K562 (cell line): Measurements from ENCODE around the gene CBX3. TPM values are rescaled to one million over a fixed set of nuclear protein-coding genes. Genes with fewer than 3 reads are reported as not detected.

Experiments used
- ATAC-seq: fragments of 200-7000 bp; cut with Tn5 transposase; 3 replicates; pipeline ENCODE4 v1.9.1; 2020; ENCODE audit warnings: moderate library complexity
- BruUV-seq: library from RNA; stranded (reverse); fragments of 400-500 nt; replicated peaks from 2 replicates; lab custom pipeline; 2021; lab: Mats Ljungman, UMichigan
- CTCF ChIA-PET: fragments of 300-600 bp; formaldehyde crosslinking; extraction: SDS; loops from one replicate; lab custom pipeline; 2021; ENCODE audit warnings: low intra/inter-chr PET ratio; lab: Yijun Ruan, JAX
- POLR2A ChIA-PET: fragments of 300-600, 350-650 bp; sonication (Branson Sonifier 250); formaldehyde crosslinking; extraction: SDS; loops from one replicate; lab custom pipeline; 2021; ENCODE audit warnings: antibody characterized with exemption, inconsistent platforms; lab: Yijun Ruan, JAX
- DNase-seq, 4 experiments: peaks; one replicate each; pipeline versions ENCODE4 v3.0.0 to v3.0.0-alpha.2; 2011 to 2018; ENCODE audit warnings: low spot score in 3 of 4, mixed read lengths in 3 of 4; ENCODE audit errors: extremely low read depth in 1 of 4
- FAIRE-seq: peaks from 2 replicates; lab custom pipeline; 2011; peaks lifted over from hg19 to GRCh38; lab: Jason Lieb, UNC
- H2AFZ ChIP-seq: 2 replicates; pipeline ENCODE4 v1.6.0; 2011; ENCODE audit warnings: low read depth, low read length, control low read depth, inconsistent platforms
- H3K27ac ChIP-seq: fragments of 200-600 bp; 3 replicates; pipeline ENCODE4 v1.8.0; 2011; ENCODE audit warnings: low read depth, mild to moderate bottlenecking, control low read depth, inconsistent platforms, low read length, moderate library complexity, mixed read lengths; ENCODE audit errors: extremely low read depth
- H3K27me3 ChIP-seq, 2 experiments: fragments of 300-600 bp in 1 of 2; 2 replicates in 1 of 2; 3 replicates in 1 of 2; pipeline versions ENCODE4 v1.6.0 to v1.8.0; 2011; ENCODE audit warnings: inconsistent platforms in 2 of 2, low read length in 2 of 2, mild to moderate bottlenecking in 1 of 2, mixed read lengths in 1 of 2, moderate library complexity in 1 of 2; ENCODE audit not compliant: control insufficient read depth in 2 of 2, insufficient read depth in 2 of 2
- H3K36me3 ChIP-seq: fragments of 300-600 bp; 3 replicates; pipeline ENCODE4 v1.8.0; 2011; ENCODE audit warnings: mild to moderate bottlenecking, low read length, inconsistent platforms; ENCODE audit not compliant: control insufficient read depth, insufficient read depth
- H3K4me1 ChIP-seq, 2 experiments: fragments of 200-600 bp in 1 of 2; replicated peaks in 1 of 2; 2 replicates in 1 of 2; 3 replicates in 1 of 2; pipeline versions ENCODE4 v1.5.1 to v1.8.0; 2011; ENCODE audit warnings: inconsistent platforms in 2 of 2, low read length in 2 of 2, mild to moderate bottlenecking in 1 of 2, mixed read lengths in 1 of 2, moderate library complexity in 1 of 2; ENCODE audit not compliant: control insufficient read depth in 2 of 2, insufficient read depth in 2 of 2
- H3K4me2 ChIP-seq: 2 replicates; pipeline ENCODE4 v1.6.1; 2011; ENCODE audit warnings: low read length, control low read depth, inconsistent platforms, mixed read lengths; ENCODE audit not compliant: insufficient read depth
- H3K4me3 ChIP-seq: fragments of 200-600 bp; sonication (generic), shearing (Covaris generic); 2 replicates; pipeline ENCODE4 v1.5.1; 2016; ENCODE audit warnings: control low read depth, inconsistent platforms
- H3K79me2 ChIP-seq: fragments of 200-600 bp; 3 replicates; pipeline ENCODE4 v1.8.0; 2011; ENCODE audit warnings: low read length, inconsistent platforms; ENCODE audit not compliant: control insufficient read depth, insufficient read depth
- H3K9ac ChIP-seq, 2 experiments: 2 replicates each; pipeline versions ENCODE4 v1.6.0 to v1.6.1; 2011; ENCODE audit warnings: low read depth in 2 of 2, low read length in 2 of 2, control low read depth in 1 of 2, inconsistent platforms in 1 of 2, mild to moderate bottlenecking in 1 of 2, mixed read lengths in 1 of 2; ENCODE audit not compliant: insufficient read depth in 1 of 2
- H3K9me1 ChIP-seq: one replicate; pipeline ENCODE4 v1.6.0; 2011; ENCODE audit warnings: inconsistent platforms, mild to moderate bottlenecking, low read length, moderate library complexity; ENCODE audit not compliant: control insufficient read depth, insufficient read depth
- H3K9me3 ChIP-seq: replicated peaks from 2 replicates; pipeline ENCODE4 v1.5.1; 2011; ENCODE audit warnings: low read depth, low read length, inconsistent platforms; ENCODE audit not compliant: control insufficient read depth, insufficient read depth
- H4K20me1 ChIP-seq: replicated peaks from 2 replicates; pipeline ENCODE4 v1.6.1; 2011; ENCODE audit warnings: low read length, inconsistent platforms, mixed read lengths; ENCODE audit not compliant: control insufficient read depth, insufficient read depth
- ARID1B ChIP-seq: fragments of 450-650 bp; IDR thresholded peaks from 2 replicates; pipeline ENCODE4 v1.6.1; 2016; ENCODE audit warnings: antibody characterized with exemption, mild to moderate bottlenecking, inconsistent platforms
- CBX1 ChIP-seq: sonication (generic); IDR thresholded peaks from 2 replicates; pipeline ENCODE4 v1.6.1; 2016; ENCODE audit warnings: antibody characterized with exemption, low read depth, mild to moderate bottlenecking
- CHCHD3 ChIP-seq: fragments of 250-450 bp; sonication (Bioruptor Pico); IDR thresholded peaks from 2 replicates; pipeline ENCODE4 v2.1.2; 2022; ENCODE audit warnings: mild to moderate bottlenecking
- EWSR1 ChIP-seq: fragments of 450-650 bp; IDR thresholded peaks from 2 replicates; pipeline ENCODE4 v1.6.1; 2018; ENCODE audit warnings: borderline replicate concordance, mild to moderate bottlenecking, low read depth, moderate library complexity; ENCODE audit not compliant: partially characterized antibody
- ILF3 ChIP-seq: fragments of 450-650 bp; IDR thresholded peaks from 2 replicates; pipeline ENCODE4 v1.6.1; 2018; ENCODE audit warnings: antibody characterized with exemption, mild to moderate bottlenecking, moderate library complexity, borderline replicate concordance
- JUN ChIP-seq, 2 experiments: sonication (generic) in 1 of 2; formaldehyde crosslinking in 1 of 2; IDR thresholded peaks; 2 replicates each; pipeline versions ENCODE4 v1.6.1 to v1.8.0; 2012 to 2022; ENCODE audit warnings: borderline replicate concordance in 2 of 2, mild to moderate bottlenecking in 2 of 2, improper control_type of control experiment in 1 of 2, low read depth in 1 of 2, low read length in 1 of 2, missing genetic modification reagents in 1 of 2
- KHSRP ChIP-seq: fragments of 450-650 bp; IDR thresholded peaks from 2 replicates; pipeline ENCODE4 v1.6.1; 2017
- NFXL1 ChIP-seq: fragments of 450-650 bp; formaldehyde crosslinking; IDR thresholded peaks from 2 replicates; pipeline ENCODE4 v1.4.0; 2021; ENCODE audit warnings: mild to moderate bottlenecking
- POLR2A ChIP-seq: fragments of 450-650 bp; conservative IDR thresholded peaks from 2 replicates; pipeline ENCODE4 v1.6.1; 2016
- POLR2AphosphoS5 ChIP-seq: IDR thresholded peaks from 2 replicates; pipeline ENCODE4 v1.6.1; 2011; ENCODE audit warnings: mild to moderate bottlenecking, low read depth, low read length, moderate library complexity; ENCODE audit not compliant: control insufficient read depth, insufficient read depth
- POLR2G ChIP-seq: fragments of 200-400 bp; formaldehyde crosslinking; IDR thresholded peaks from 2 replicates; pipeline ENCODE4 v1.6.1; 2017; ENCODE audit warnings: low read depth, mild to moderate bottlenecking, antibody characterized with exemption, low read length, moderate library complexity
- RBFOX2 ChIP-seq: fragments of 200-400 bp; formaldehyde crosslinking; IDR thresholded peaks from 2 replicates; pipeline ENCODE4 v1.6.1; 2017; ENCODE audit warnings: low read depth, mild to moderate bottlenecking, low read length, moderate library complexity
- SMAD2 ChIP-seq: fragments of 150-350 bp; IDR thresholded peaks from 2 replicates; pipeline ENCODE4 v1.6.1; 2014; ENCODE audit warnings: low read depth, mild to moderate bottlenecking, low read length
- TAF1 ChIP-seq: IDR thresholded peaks from 2 replicates; pipeline ENCODE4 v1.6.1; 2011; ENCODE audit warnings: mild to moderate bottlenecking, low read length, moderate library complexity; ENCODE audit not compliant: insufficient read depth, control insufficient read depth, severe bottlenecking; ENCODE audit errors: extremely low read depth
- THRB ChIP-seq: fragments of 450-650 bp; formaldehyde crosslinking; conservative IDR thresholded peaks from 2 replicates; pipeline ENCODE4 v1.4.0; 2022; ENCODE audit warnings: mild to moderate bottlenecking, missing genetic modification characterization
- ZNF134 ChIP-seq: fragments of 250-450 bp; sonication (Bioruptor Pico); conservative IDR thresholded peaks from 2 replicates; pipeline ENCODE4 v1.4.0; 2020
- ZNF253 ChIP-seq: fragments of 250-450 bp; sonication (Bioruptor Pico); conservative IDR thresholded peaks from 2 replicates; pipeline ENCODE4 v1.6.1; 2021; ENCODE audit warnings: mild to moderate bottlenecking
- ZNF696 ChIP-seq: fragments of 250-450 bp; sonication (Bioruptor Pico); conservative IDR thresholded peaks from 2 replicates; pipeline ENCODE4 v1.4.0; 2020; ENCODE audit warnings: mild to moderate bottlenecking, moderate library complexity
- ZNF717 ChIP-seq: fragments of 250-450 bp; sonication (Bioruptor Pico); IDR thresholded peaks from 2 replicates; pipeline ENCODE4 v1.5.0; 2021
- WGBS: fragments of 100-300 bp; shearing (Covaris generic); methylation state at CpG from one replicate; pipeline ENCODE4 v1.1.6; 2016; ENCODE audit warnings: low coverage, mixed read lengths; ENCODE audit not compliant: insufficient coverage; ENCODE audit errors: missing lambda C conversion rate; 5-methylcytosine and 5-hydroxymethylcytosine counted together
- in situ Hi-C: fragments of 300-500 bp; cut with MboI; formaldehyde crosslinking; loops from 4 replicates; pipeline ENCODE4 v1.15.0; 2018; ENCODE audit warnings: inconsistent platforms, mixed read lengths
- intact Hi-C: fragments of 100-400 bp; cut with micrococcal nuclease; formaldehyde crosslinking; loops from 2 replicates; pipeline ENCODE4 v1.14.2; 2022
- polyA plus RNA-seq, 8 experiments: library from polyadenylated mRNA; depleted of rRNA in 4 of 8; stranded (reverse) in 5 of 8; unstranded in 3 of 8; fragments of >200 nt; fragmentation: Nextera tagmentation in 2 of 8; fragmentation: Illumina TruSeq in 1 of 8; extraction: Ambion mirVana in 2 of 8; extraction: Trizol in 1 of 8; gene quantifications; 2 replicates each; pipeline versions ENCODE4 v1.2.1 to v1.2.3, GENCODE V29; 2011 to 2014; ENCODE audit warnings: inconsistent platforms in 1 of 8, missing spikeins in 1 of 8
- total RNA-seq, 7 experiments: library from RNA; depleted of rRNA in 6 of 7; stranded (reverse); fragments of >200 nt in 6 of 7; fragmentation: Illumina TruSeq in 2 of 7; extraction: Trizol in 2 of 7; gene quantifications; 2 replicates each; pipeline versions ENCODE4 v1.2.1 to v1.2.3, GENCODE V29; 2011 to 2021; ENCODE audit warnings: low replicate concordance in 1 of 7

CBX3 gene
- total and polyA plus RNA-seq, 9 of the 15 experiments (the other 6 are each of a cell fraction or from before 2014, with no cell fraction given) = 198 to 413 (median 328) TPM

- TF ChIP-seq EWSR1 (no peak), TAF1 (no peak), ZNF134 (CRISPR knock-in tag) (no peak), SMAD2 (no peak), CBX1 (no peak), POLR2G (peak; percentile 44), CHCHD3 (CRISPR knock-in tag) (no peak)
- TF ChIP-seq, all 486 proteins: peak for 9
Observed at GRCh38 chr7:26191974-26192479, 9.5 kb upstream of the CBX3 start (continued).

- Histone ChIP-seq H3K9me1 (no peaks in the 10 kb centered on the region), H3K4me1 (peaks cover 3 to 39% of the 10 kb centered on the region in 2 experiments; a peak in 3 of 5 replicates), H3K4me3 (no peak overlapping the region), H3K27me3 (no peaks in the 10 kb centered on the region), H4K20me1 (peaks cover 52% of the 10 kb centered on the region), H2AFZ (no peak overlapping the region), H3K79me2 (peaks cover 65% of the 10 kb centered on the region), H3K27ac (no peak overlapping the region), H3K9ac (no peak overlapping the region), H3K4me2 (no peak overlapping the region), H3K9me3 (no peaks in the 10 kb centered on the region), H3K36me3 (peaks cover 98% of the 10 kb centered on the region)
- ChIA-PET POLR2A (interaction anchor here (0.9 to 3.5 kb wide), 12 partner anchors 7 to 297 kb away, joined by 3 to 19 read pairs (median 4); partner anchors contain the start of genes CBX3, HNRNPA2B1 and NFE2L3), CTCF (no interaction called here)
- FAIRE-seq = no peak
- intact Hi-C loops (no loop called here), in situ Hi-C loops (no loop called here)
- no peak for ATAC-seq
- BruUV-seq = no TSS peak
- WGBS = 90% methylated on average over 3 of the region's 3 CpGs
- no peak for DNase-seq
- TF ChIP-seq ZNF253 (CRISPR knock-in tag) = 0 out of 2 replicates have a peak, but pooled peaks have one; percentile 35
- TF ChIP-seq POLR2AphosphoS5 = peak; percentile 33
- 0 out of 2 replicates have a peak, but pooled peaks have one; percentile 33 for TF ChIP-seq ZNF717
- peak; percentile 63 for TF ChIP-seq ILF3
- peak; percentile 58; the same call in 1 of the 2 replicates for TF ChIP-seq NFXL1 (CRISPR knock-in tag)
- no peak for TF ChIP-seq ARID1B
- peak; percentile 46; the same call in 1 of the 2 replicates for TF ChIP-seq POLR2A
- TF ChIP-seq RBFOX2 = peak; percentile 50; the same call in 1 of the 2 replicates
- 0 out of 2 replicates have a peak, but pooled peaks have one; percentile 18 for TF ChIP-seq KHSRP
- no peak for TF ChIP-seq JUN (IDR thresholded peaks at IDR 0.05; ENCODE audit: borderline replicate concordance, low read depth, low read length)
- no peak for TF ChIP-seq JUN (CRISPR knock-in tag; IDR thresholded peaks at IDR 0.05; ENCODE audit: borderline replicate concordance)
- 0 out of 2 replicates have a peak, but pooled peaks have one; percentile 7 for TF ChIP-seq ZNF696 (CRISPR knock-in tag)
- TF ChIP-seq THRB (CRISPR knock-in tag) = 0 out of 2 replicates have a peak, but pooled peaks have one; percentile 18
Observed at GRCh38 chr7:26192485-26193087, 9.0 kb upstream of the CBX3 start.
